OCI-LY3 (cell line): ENCODE results near the gene UCN2.

ENCODE experiments used
- EZH2phosphoT487 ChIP-seq: fragments of 200-600 bp; shearing (Covaris generic); IDR thresholded peaks from 2 replicates; pipeline ENCODE4 v1.6.1; 2018; ENCODE audit warnings: antibody characterized with exemption, mixed run types, low read depth
- TF ChIP-seq, protein P1 (sequence below): fragments of 200-600, 300-600 bp; sonication (generic); IDR thresholded peaks from 2 replicates; pipeline ENCODE4 v1.5.1; 2014; ENCODE audit warnings: antibody characterized with exemption, low read length, low read depth

DNA sequence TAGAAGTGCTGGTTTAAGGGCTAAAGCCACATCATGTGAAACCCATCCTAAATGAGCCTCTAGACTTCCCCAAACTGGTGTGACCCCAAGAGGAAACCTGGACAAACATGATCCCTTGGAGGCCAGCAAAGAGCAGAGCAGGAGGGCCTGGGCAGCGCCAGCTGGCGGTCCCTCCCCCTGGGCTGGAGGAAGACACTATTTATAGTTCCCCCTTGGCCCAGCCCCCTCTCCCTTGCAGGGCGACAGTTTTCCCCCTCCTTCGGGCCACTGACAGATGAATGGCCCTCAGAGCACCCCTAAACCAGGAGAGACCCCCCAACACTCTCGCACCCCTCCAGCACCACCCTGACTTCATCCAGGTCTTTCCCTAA is 2.9 kb downstream of the UCN2 start:
- TF ChIP-seq, protein P1, sequence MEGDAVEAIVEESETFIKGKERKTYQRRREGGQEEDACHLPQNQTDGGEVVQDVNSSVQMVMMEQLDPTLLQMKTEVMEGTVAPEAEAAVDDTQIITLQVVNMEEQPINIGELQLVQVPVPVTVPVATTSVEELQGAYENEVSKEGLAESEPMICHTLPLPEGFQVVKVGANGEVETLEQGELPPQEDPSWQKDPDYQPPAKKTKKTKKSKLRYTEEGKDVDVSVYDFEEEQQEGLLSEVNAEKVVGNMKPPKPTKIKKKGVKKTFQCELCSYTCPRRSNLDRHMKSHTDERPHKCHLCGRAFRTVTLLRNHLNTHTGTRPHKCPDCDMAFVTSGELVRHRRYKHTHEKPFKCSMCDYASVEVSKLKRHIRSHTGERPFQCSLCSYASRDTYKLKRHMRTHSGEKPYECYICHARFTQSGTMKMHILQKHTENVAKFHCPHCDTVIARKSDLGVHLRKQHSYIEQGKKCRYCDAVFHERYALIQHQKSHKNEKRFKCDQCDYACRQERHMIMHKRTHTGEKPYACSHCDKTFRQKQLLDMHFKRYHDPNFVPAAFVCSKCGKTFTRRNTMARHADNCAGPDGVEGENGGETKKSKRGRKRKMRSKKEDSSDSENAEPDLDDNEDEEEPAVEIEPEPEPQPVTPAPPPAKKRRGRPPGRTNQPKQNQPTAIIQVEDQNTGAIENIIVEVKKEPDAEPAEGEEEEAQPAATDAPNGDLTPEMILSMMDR, result no peak
- TF ChIP-seq EZH2phosphoT487, result no peak
